Measurements from ENCODE around the gene GALNTL6. TPM values are rescaled to one million over a fixed set of nuclear protein-coding genes. Genes with fewer than 3 reads are reported as not detected.

Gene GALNTL6
- total RNA-seq, 1 donor from 2014 or later = not detected

GRCh38 chr4:172751550-172751949 lies 938.3 kb downstream of the GALNTL6 start:
- FAIRE-seq (no peak), DNase-seq (ENCODE audit: low read depth) (no peak)
- Histone ChIP-seq H3K27me3 (ENCODE audit: control insufficient read depth, insufficient read depth, low read length) (no peaks in the 10 kb centered on the region), H3K4me3 (ENCODE audit: low read depth, low read length) (no peak overlapping the region), H3K36me3 (ENCODE audit: control insufficient read depth, insufficient read depth, low read length) (no peaks in the 10 kb centered on the region)
- no peak for TF ChIP-seq CTCF (IDR thresholded peaks at IDR 0.05; ENCODE audit: insufficient read depth, low read length, severe bottlenecking)

GRCh38 chr4:172758586-172759340 lies 945.6 kb downstream of the GALNTL6 start:
- FAIRE-seq (no peak), DNase-seq (ENCODE audit: low read depth) (peak; percentile 82)
- TF ChIP-seq CTCF (IDR thresholded peaks at IDR 0.05; ENCODE audit: insufficient read depth, low read length, severe bottlenecking) = no peak
- Histone ChIP-seq H3K36me3 (ENCODE audit: control insufficient read depth, insufficient read depth, low read length) (no peaks in the 10 kb centered on the region), H3K27me3 (ENCODE audit: control insufficient read depth, insufficient read depth, low read length) (no peaks in the 10 kb centered on the region), H3K4me3 (ENCODE audit: low read depth, low read length) (no peak overlapping the region)

- H3K4me3 ChIP-seq (ENCODE audit: low read depth, low read length) = no peak overlapping the region
- no peaks in the 10 kb centered on the region for H3K27me3 ChIP-seq (ENCODE audit: control insufficient read depth, insufficient read depth, low read length)
- no peak for DNase-seq (ENCODE audit: low read depth)
- no peaks in the 10 kb centered on the region for H3K36me3 ChIP-seq (ENCODE audit: control insufficient read depth, insufficient read depth, low read length)
- TF ChIP-seq CTCF (IDR thresholded peaks at IDR 0.05; ENCODE audit: insufficient read depth, low read length, severe bottlenecking) = no peak
- FAIRE-seq = no peak
These were observed 947.3 kb downstream of the GALNTL6 start for GRCh38 chr4:172760512-172760911.

GRCh38 chr4:172762895-172763294 lies 949.7 kb downstream of the GALNTL6 start:
- DNase-seq (ENCODE audit: low read depth) (no peak), FAIRE-seq (no peak)
- Histone ChIP-seq H3K36me3 (ENCODE audit: control insufficient read depth, insufficient read depth, low read length) (no peaks in the 10 kb centered on the region), H3K27me3 (ENCODE audit: control insufficient read depth, insufficient read depth, low read length) (no peaks in the 10 kb centered on the region), H3K4me3 (ENCODE audit: low read depth, low read length) (no peak overlapping the region)
- TF ChIP-seq CTCF (IDR thresholded peaks at IDR 0.05; ENCODE audit: insufficient read depth, low read length, severe bottlenecking) = no peak

GRCh38 chr4:172770787-172771186 lies 957.6 kb downstream of the GALNTL6 start:
- no peak for TF ChIP-seq CTCF (IDR thresholded peaks at IDR 0.05; ENCODE audit: insufficient read depth, low read length, severe bottlenecking)
- Histone ChIP-seq H3K4me3 (ENCODE audit: low read depth, low read length) (no peak overlapping the region), H3K36me3 (ENCODE audit: control insufficient read depth, insufficient read depth, low read length) (no peaks in the 10 kb centered on the region), H3K27me3 (ENCODE audit: control insufficient read depth, insufficient read depth, low read length) (no peaks in the 10 kb centered on the region)
- DNase-seq (ENCODE audit: low read depth) (no peak), FAIRE-seq (no peak)

GRCh38 chr4:172772781-172773180 lies 959.6 kb downstream of the GALNTL6 start:
- FAIRE-seq (no peak), DNase-seq (ENCODE audit: low read depth) (no peak)
- TF ChIP-seq CTCF (IDR thresholded peaks at IDR 0.05; ENCODE audit: insufficient read depth, low read length, severe bottlenecking) = no peak
- Histone ChIP-seq H3K4me3 (ENCODE audit: low read depth, low read length) (no peak overlapping the region), H3K27me3 (ENCODE audit: control insufficient read depth, insufficient read depth, low read length) (no peaks in the 10 kb centered on the region), H3K36me3 (ENCODE audit: control insufficient read depth, insufficient read depth, low read length) (no peaks in the 10 kb centered on the region)
